HG03064 (cell line): ENCODE measurements around the gene LGALS7.
"Not testable (repeated sequence)": the region's sequence is repeated elsewhere in the genome, so short reads cannot be mapped to it uniquely, and the experiment has no call there.

Experiments used
- ATAC-seq: cut with Tn5 transposase; IDR thresholded peaks from one replicate; pipeline ENCODE4 v1.9.1; 2021; ENCODE audit warnings: low read depth; ENCODE audit not compliant: unreplicated experiment

LGALS7 gene

GRCh38 chr19:38774181-38774950 lies 1.0 kb upstream of the LGALS7 start:
- ATAC-seq, result no peak

- ATAC-seq, result not testable (repeated sequence)
These were observed 1.7 kb downstream of the LGALS7 start for GRCh38 chr19:38771569-38771968.

GRCh38 chr19:38770949-38771275 lies 2.4 kb downstream of the LGALS7 start:
- ATAC-seq, result not testable (repeated sequence)

GRCh38 chr19:38770228-38770948 lies 2.9 kb downstream of the LGALS7 start:
- ATAC-seq, result not testable (repeated sequence)

GRCh38 chr19:38769635-38770211 lies 3.6 kb downstream of the LGALS7 start:
- no peak for ATAC-seq

- ATAC-seq, result no peak
These were observed 6.9 kb downstream of the LGALS7 start for GRCh38 chr19:38766276-38767047.

GRCh38 chr19:38765214-38765613 lies 8.1 kb downstream of the LGALS7 start:
- ATAC-seq, result no peak

GRCh38 chr19:38763795-38764220 lies 9.5 kb downstream of the LGALS7 start:
- no peak for ATAC-seq

- ATAC-seq, result not testable (repeated sequence)
These were observed 11.4 kb downstream of the LGALS7 start for GRCh38 chr19:38761884-38762389.

- ATAC-seq, result not testable (repeated sequence)
These were observed 12.4 kb downstream of the LGALS7 start for GRCh38 chr19:38760805-38761517.

GRCh38 chr19:38759590-38760003 lies 13.7 kb downstream of the LGALS7 start:
- ATAC-seq, result no peak

- ATAC-seq, result not testable (repeated sequence)
These were observed 19.1 kb downstream of the LGALS7 start for GRCh38 chr19:38754196-38754595.

- not testable (repeated sequence) for ATAC-seq
These were observed 19.5 kb downstream of the LGALS7 start for GRCh38 chr19:38753783-38754182.

- no peak for ATAC-seq
These were observed 28.0 kb downstream of the LGALS7 start for GRCh38 chr19:38745316-38745715.

GRCh38 chr19:38744874-38745273 lies 28.4 kb downstream of the LGALS7 start:
- no peak for ATAC-seq

- ATAC-seq, result no peak
These were observed 29.0 kb downstream of the LGALS7 start, which contains the start of gene CAPN12 for GRCh38 chr19:38744298-38744681. TSS of gene CAPN12 (minus strand) at chr19:38744474. CDS start at chr19:38744165, 309 bp downstream.

GRCh38 chr19:38743394-38744297 lies 29.7 kb downstream of the LGALS7 start:
- no peak for ATAC-seq

- no peak for ATAC-seq
These were observed 30.4 kb downstream of the LGALS7 start for GRCh38 chr19:38742906-38743305.

GRCh38 chr19:38742296-38742695 lies 31.0 kb downstream of the LGALS7 start:
- no peak for ATAC-seq
